Vagina (tissue), 2 donors: Measurements from ENCODE around the gene SLC16A6. TPM values are rescaled to one million over a fixed set of nuclear protein-coding genes. Genes with fewer than 3 reads are reported as not detected.
A peak's percentile ranks its signal among the peaks of the same experiment; 100 is the strongest.
"Not testable (repeated sequence)": the region's sequence is repeated elsewhere in the genome, so short reads cannot be mapped to it uniquely, and the experiment has no call there.

Source experiments
- DNase-seq, 2 donors: peaks; one replicate each; pipeline ENCODE4 v3.0.0-alpha.2; 2017; ENCODE audit errors: extremely low spot score in 2 of 2
- H3K27ac ChIP-seq: fragments of 200-600 bp; sonication (generic); one replicate; pipeline ENCODE4 v1.5.1; 2019
- H3K27me3 ChIP-seq: fragments of 200-600 bp; sonication (generic); one replicate; pipeline ENCODE4 v1.5.1; 2019
- H3K36me3 ChIP-seq, 2 donors: fragments of 200-600 bp; sonication (generic); one replicate each; pipeline ENCODE4 v1.5.1; 2017 to 2019
- H3K4me1 ChIP-seq: fragments of 200-600 bp; sonication (generic); one replicate; pipeline ENCODE4 v1.5.1; 2019
- H3K4me3 ChIP-seq, 2 donors: fragments of 200-600 bp; sonication (generic); 1 replicate in 1 of 2; 2 replicates in 1 of 2; pipeline ENCODE4 v1.5.1; 2016 to 2019
- H3K9me3 ChIP-seq: fragments of 200-600 bp; sonication (generic); one replicate; pipeline ENCODE4 v1.5.1; 2019
- CTCF ChIP-seq, 3 experiments: fragments of 450-650 bp in 2 of 3; fragments of 200-600 bp in 1 of 3; sonication (generic) in 1 of 3; IDR thresholded peaks; one replicate each; pipeline ENCODE4 v1.5.1; 2017 to 2019; ENCODE audit warnings: antibody characterized with exemption in 3 of 3, mild to moderate bottlenecking in 2 of 3, moderate library complexity in 2 of 3
- POLR2A ChIP-seq, 2 donors: fragments of 450-650 bp; IDR thresholded peaks; one replicate each; pipeline ENCODE4 v1.6.1; 2017; ENCODE audit warnings: antibody characterized with exemption in 2 of 2, mild to moderate bottlenecking in 2 of 2, moderate library complexity in 2 of 2
- POLR2AphosphoS5 ChIP-seq, 2 donors: sonication (generic); formaldehyde crosslinking; IDR thresholded peaks; one replicate each; pipeline ENCODE4 v1.9.0; 2017; ENCODE audit warnings: antibody characterized with exemption in 2 of 2, mild to moderate bottlenecking in 2 of 2, low read depth in 1 of 2; ENCODE audit not compliant: insufficient read depth in 1 of 2
- intact Hi-C: fragments of 100-400 bp; cut with DNase I; formaldehyde crosslinking; loops from one replicate; pipeline ENCODE4 v1.15.1; 2023
- total RNA-seq: library from RNA; depleted of rRNA; stranded (reverse); fragments of >200 nt; gene quantifications from one replicate; pipeline ENCODE4 v1.2.3, GENCODE V29; 2016

SLC16A6 gene
- total RNA-seq, 1 donor from 2014 or later = 2.7 TPM

DNA sequence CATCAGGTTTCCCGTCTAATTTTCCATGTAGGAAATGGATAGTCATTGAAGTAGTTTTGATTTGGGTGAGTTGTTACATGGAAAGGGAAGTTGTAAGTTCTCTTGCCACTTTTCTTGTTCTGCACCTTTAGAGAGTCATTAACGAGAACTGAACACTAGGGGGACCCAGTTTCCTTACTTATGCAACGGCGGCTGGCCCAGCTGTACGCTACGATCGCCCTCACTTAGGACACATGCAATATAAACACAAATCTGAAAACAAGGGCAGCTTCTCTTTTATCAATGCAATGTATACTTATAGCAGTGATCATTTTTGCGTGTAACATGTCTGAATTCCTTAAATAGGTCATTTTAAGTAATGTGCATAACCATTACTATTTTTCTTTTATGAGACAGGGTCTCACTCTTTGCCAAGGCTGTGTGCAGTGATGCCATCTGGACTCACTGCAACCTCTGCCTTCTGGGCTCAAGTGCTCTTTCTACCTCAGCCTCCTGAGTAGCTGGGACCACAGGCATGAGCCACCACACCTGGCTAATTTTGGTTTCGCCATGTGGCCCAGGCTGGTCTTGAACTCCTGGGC, 27.7 kb downstream of the SLC16A6 start:
- DNase-seq, H3K9me3 ChIP-seq, H3K4me3 ChIP-seq, H3K4me1 ChIP-seq, H3K27me3 ChIP-seq, H3K27ac ChIP-seq, H3K36me3 ChIP-seq: not testable (repeated sequence)
- TF ChIP-seq CTCF (IDR thresholded peaks at IDR 0.05) (peak; percentile 32 to 61 (median 60)), POLR2AphosphoS5 (IDR thresholded peaks at IDR 0.05; ENCODE audit: insufficient read depth in 1 of 2, low read depth in 1 of 2) (peak in 1 of 2 donors; percentile 38)
- intact Hi-C loops = loop anchor here (2.0 kb wide), 1 partner anchor 200 kb away; no protein-coding TSS in a partner anchor

DNA sequence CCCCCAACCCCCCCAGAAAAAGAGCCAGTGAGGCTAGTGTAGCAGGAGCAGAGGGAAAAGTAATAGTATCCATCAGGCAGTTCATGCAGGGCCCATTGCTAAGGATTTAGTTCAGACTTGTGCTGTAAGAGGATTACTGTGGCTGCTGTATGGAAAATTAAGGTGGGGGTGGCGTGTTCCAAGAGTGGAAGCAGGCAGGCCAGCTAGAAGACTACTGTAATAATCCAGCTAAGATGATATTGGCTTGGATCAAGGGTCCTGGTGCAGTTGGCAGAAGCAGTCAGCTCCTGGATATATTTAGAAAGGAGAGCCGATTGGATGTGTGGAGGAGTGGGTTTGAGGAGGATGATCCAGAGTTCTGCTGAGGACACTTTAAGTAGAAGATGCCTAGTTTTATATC, 28.5 kb downstream of the SLC16A6 start:
- intact Hi-C loops = loop anchor here (2.0 kb wide), 1 partner anchor 200 kb away; no protein-coding TSS in a partner anchor
- not testable (repeated sequence) for H3K27me3 ChIP-seq, H3K27ac ChIP-seq, H3K4me1 ChIP-seq, DNase-seq, H3K36me3 ChIP-seq, H3K4me3 ChIP-seq, H3K9me3 ChIP-seq

GRCh38 chr17:68260051-68260762, 30.7 kb downstream of the SLC16A6 start:
- intact Hi-C loops = no loop called here
- peaks cover 0 to 13% of the 10 kb centered on the region in 2 donors for H3K36me3 ChIP-seq
- H3K4me1 ChIP-seq = peaks cover 6% of the 10 kb centered on the region
- no peak overlapping the region for H3K4me3 ChIP-seq
- peak overlapping the region; percentile 53 for H3K27ac ChIP-seq
- H3K27me3 ChIP-seq = no peaks in the 10 kb centered on the region
- no peak for DNase-seq
- TF ChIP-seq POLR2A (IDR thresholded peaks at IDR 0.05) (no peak), POLR2AphosphoS5 (IDR thresholded peaks at IDR 0.05; ENCODE audit: insufficient read depth in 1 of 2, low read depth in 1 of 2) (no peak)
- H3K9me3 ChIP-seq = no peaks in the 10 kb centered on the region

- H3K4me3 ChIP-seq, H3K4me1 ChIP-seq, H3K9me3 ChIP-seq, DNase-seq, intact Hi-C loops, H3K27me3 ChIP-seq: not testable (repeated sequence)
- Histone ChIP-seq H3K36me3 (peaks cover 0 to 14% of the 10 kb centered on the region in 2 donors), H3K27ac (peak overlapping the region; percentile 53)
Measured at GRCh38 chr17:68259648-68259951, 31.3 kb downstream of the SLC16A6 start.

GRCh38 chr17:68258890-68259647, 31.9 kb downstream of the SLC16A6 start:
- peaks cover 0 to 14% of the 10 kb centered on the region in 2 donors for H3K36me3 ChIP-seq
- DNase-seq, H3K27me3 ChIP-seq, intact Hi-C loops, H3K4me1 ChIP-seq, H3K9me3 ChIP-seq: not testable (repeated sequence)
- TF ChIP-seq POLR2AphosphoS5 (IDR thresholded peaks at IDR 0.05; ENCODE audit: insufficient read depth in 1 of 2, low read depth in 1 of 2) = peak in 1 of 2 donors; percentile 14
- peak overlapping the region; percentile 53 for H3K27ac ChIP-seq
- peak overlapping the region in 1 of 2 donors; percentile 25 for H3K4me3 ChIP-seq

- no peaks in the 10 kb centered on the region for H3K27me3 ChIP-seq
- H3K9me3 ChIP-seq = no peaks in the 10 kb centered on the region
- H3K4me3 ChIP-seq = no peak overlapping the region
- TF ChIP-seq POLR2AphosphoS5 (IDR thresholded peaks at IDR 0.05; ENCODE audit: insufficient read depth in 1 of 2, low read depth in 1 of 2) = no peak
- TF ChIP-seq POLR2A (IDR thresholded peaks at IDR 0.05) = no peak
- no peak for TF ChIP-seq CTCF (IDR thresholded peaks at IDR 0.05)
- peaks cover 0 to 14% of the 10 kb centered on the region in 2 donors for H3K36me3 ChIP-seq
- no peak for DNase-seq
- no peak overlapping the region for H3K27ac ChIP-seq
- peaks cover 6% of the 10 kb centered on the region for H3K4me1 ChIP-seq
- intact Hi-C loops = no loop called here
Measured at GRCh38 chr17:68257934-68258333, 33.0 kb downstream of the SLC16A6 start.

DNA sequence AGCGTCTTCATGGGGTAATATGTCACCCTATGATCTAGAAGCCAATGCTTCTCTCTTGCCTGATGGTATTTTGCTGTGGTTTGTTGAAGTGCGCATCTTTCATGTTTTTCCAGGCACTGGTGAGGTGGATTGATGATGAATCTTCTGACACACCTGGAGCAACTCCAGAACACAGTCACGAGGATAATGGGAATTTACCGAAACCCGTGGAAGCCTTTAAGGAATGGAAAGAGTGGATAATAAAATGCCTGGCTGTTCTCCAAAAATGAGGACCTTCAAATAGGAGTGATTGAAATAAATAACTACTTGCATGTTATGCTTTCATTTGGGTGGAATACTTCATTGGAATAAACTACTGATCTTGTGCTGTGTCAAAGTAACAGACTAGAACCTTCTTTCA, 34.2 kb downstream of the SLC16A6 start:
- peaks cover 0 to 19% of the 10 kb centered on the region in 2 donors for H3K36me3 ChIP-seq
- H3K27me3 ChIP-seq, H3K27ac ChIP-seq, intact Hi-C loops, DNase-seq, H3K4me1 ChIP-seq, H3K9me3 ChIP-seq, H3K4me3 ChIP-seq: not testable (repeated sequence)
